ENCODE results near the gene ADK. TPM values are rescaled to one million over a fixed set of nuclear protein-coding genes. Genes with fewer than 3 reads are reported as not detected.

Gene ADK
- total RNA-seq, 1 donor from 2014 or later: 62.0 TPM

GRCh38 chr10:74334221-74334620 is 183.2 kb downstream of the ADK start:
- Mint-ChIP-seq H3K27ac (ENCODE audit: unreplicated experiment) (no peak overlapping the region), H3K9me3 (ENCODE audit: unreplicated experiment) (peaks cover 7% of the 10 kb centered on the region), H3K36me3 (ENCODE audit: low read depth, unreplicated experiment) (peaks cover 4% of the 10 kb centered on the region), H3K4me1 (ENCODE audit: low read depth, unreplicated experiment) (peaks cover 17% of the 10 kb centered on the region), H3K27me3 (ENCODE audit: low read depth, unreplicated experiment) (no peaks in the 10 kb centered on the region), H3K4me3 (ENCODE audit: unreplicated experiment) (no peak overlapping the region)
- peaks cover 5% of the 10 kb centered on the region for H3K4me1 ChIP-seq (ENCODE audit: insufficient read depth, low read length)
- DNase-seq (ENCODE audit: low read depth) (no peak), FAIRE-seq (no peak)
- peaks cover 3% of the 10 kb centered on the region for H3K79me2 ChIP-seq (ENCODE audit: insufficient read depth, low read length)
- H3K4me3 ChIP-seq (ENCODE audit: insufficient read depth, low read depth, low read length): no peak overlapping the region
- H3K36me3 ChIP-seq (ENCODE audit: insufficient read depth, low read length): no peaks in the 10 kb centered on the region
- TF ChIP-seq CTCF (IDR thresholded peaks at IDR 0.05; ENCODE audit: insufficient read depth, low read depth, low read length) (no peak), EZH2 (IDR thresholded peaks at IDR 0.05; ENCODE audit: insufficient read depth, low read length) (no peak)
- H4K20me1 ChIP-seq (ENCODE audit: insufficient read depth, low read length): peaks cover 6% of the 10 kb centered on the region
- H3K9me3 ChIP-seq (ENCODE audit: insufficient read depth, low read depth, low read length): no peaks in the 10 kb centered on the region
- no peak overlapping the region for H3K9ac ChIP-seq (ENCODE audit: low read length)
- H2AFZ ChIP-seq (ENCODE audit: low read depth, low read length): no peak overlapping the region
- no peak overlapping the region for H3K4me2 ChIP-seq (ENCODE audit: low read length)
- H3K27me3 ChIP-seq (ENCODE audit: insufficient read depth, low read length): no peaks in the 10 kb centered on the region
- H3K27ac ChIP-seq (ENCODE audit: low read depth, low read length): no peak overlapping the region

- no peak for DNase-seq (ENCODE audit: low read depth)
- FAIRE-seq: no peak
- peaks cover 4% of the 10 kb centered on the region for H3K36me3 Mint-ChIP-seq (ENCODE audit: low read depth, unreplicated experiment)
These were observed 184.5 kb downstream of the ADK start for GRCh38 chr10:74335501-74335900.

More at GRCh38 chr10:74335501-74335900, 184.5 kb downstream of the ADK start:
- Histone ChIP-seq H3K9ac (ENCODE audit: low read length) (no peak overlapping the region), H3K4me2 (ENCODE audit: low read length) (no peak overlapping the region), H3K27ac (ENCODE audit: low read depth, low read length) (no peak overlapping the region), H3K4me3 (ENCODE audit: insufficient read depth, low read depth, low read length) (no peak overlapping the region), H4K20me1 (ENCODE audit: insufficient read depth, low read length) (peaks cover 6% of the 10 kb centered on the region), H3K9me3 (ENCODE audit: insufficient read depth, low read depth, low read length) (no peaks in the 10 kb centered on the region), H3K27me3 (ENCODE audit: insufficient read depth, low read length) (no peaks in the 10 kb centered on the region), H3K4me1 (ENCODE audit: insufficient read depth, low read length) (peaks cover 5% of the 10 kb centered on the region), H3K79me2 (ENCODE audit: insufficient read depth, low read length) (peaks cover 3% of the 10 kb centered on the region), H3K36me3 (ENCODE audit: insufficient read depth, low read length) (no peaks in the 10 kb centered on the region), H2AFZ (ENCODE audit: low read depth, low read length) (no peak overlapping the region)
- no peak overlapping the region for H3K4me3 Mint-ChIP-seq (ENCODE audit: unreplicated experiment)
- TF ChIP-seq CTCF (IDR thresholded peaks at IDR 0.05; ENCODE audit: insufficient read depth, low read depth, low read length) (no peak), EZH2 (IDR thresholded peaks at IDR 0.05; ENCODE audit: insufficient read depth, low read length) (no peak)
- no peak overlapping the region for H3K27ac Mint-ChIP-seq (ENCODE audit: unreplicated experiment)
- peaks cover 13% of the 10 kb centered on the region for H3K4me1 Mint-ChIP-seq (ENCODE audit: low read depth, unreplicated experiment)
- H3K9me3 Mint-ChIP-seq (ENCODE audit: unreplicated experiment): peaks cover 7% of the 10 kb centered on the region
- no peaks in the 10 kb centered on the region for H3K27me3 Mint-ChIP-seq (ENCODE audit: low read depth, unreplicated experiment)
